Mesodermal cell (in vitro differentiated cells): ENCODE results near the gene PGBD5.

Experiments
- H3K27ac ChIP-seq: 2 replicates; pipeline ENCODE4 v1.7.0; 2013; ENCODE audit warnings: mild to moderate bottlenecking, low read depth, low read length, moderate library complexity; ENCODE audit not compliant: severe bottlenecking
- H3K36me3 ChIP-seq: 2 replicates; pipeline ENCODE4 v1.7.1; 2013; ENCODE audit warnings: mild to moderate bottlenecking, low read length, moderate library complexity; ENCODE audit not compliant: control insufficient read depth, insufficient read depth
- H3K4me1 ChIP-seq: one replicate; pipeline ENCODE4 v1.7.1; 2013; ENCODE audit warnings: mild to moderate bottlenecking, low read length; ENCODE audit not compliant: insufficient read depth, control insufficient read depth, poor library complexity, severe bottlenecking
- H3K4me3 ChIP-seq: 2 replicates; pipeline ENCODE4 v1.7.0; 2013; ENCODE audit warnings: low read length, control low read depth, mild to moderate bottlenecking; ENCODE audit not compliant: insufficient read depth, poor library complexity, severe bottlenecking; ENCODE audit errors: extremely low read depth
- H3K9me3 ChIP-seq: 2 replicates; pipeline ENCODE4 v1.7.1; 2013; ENCODE audit warnings: mild to moderate bottlenecking, low read length, moderate library complexity; ENCODE audit not compliant: control insufficient read depth
- WGBS, 2 experiments: methylation state at CpG; one replicate each; pipeline ENCODE4 v1.1.5; 2013; ENCODE audit warnings: missing lambda C conversion rate in 2 of 2; ENCODE audit not compliant: insufficient coverage in 2 of 2; 5-methylcytosine and 5-hydroxymethylcytosine counted together

The PGBD5 gene

DNA sequence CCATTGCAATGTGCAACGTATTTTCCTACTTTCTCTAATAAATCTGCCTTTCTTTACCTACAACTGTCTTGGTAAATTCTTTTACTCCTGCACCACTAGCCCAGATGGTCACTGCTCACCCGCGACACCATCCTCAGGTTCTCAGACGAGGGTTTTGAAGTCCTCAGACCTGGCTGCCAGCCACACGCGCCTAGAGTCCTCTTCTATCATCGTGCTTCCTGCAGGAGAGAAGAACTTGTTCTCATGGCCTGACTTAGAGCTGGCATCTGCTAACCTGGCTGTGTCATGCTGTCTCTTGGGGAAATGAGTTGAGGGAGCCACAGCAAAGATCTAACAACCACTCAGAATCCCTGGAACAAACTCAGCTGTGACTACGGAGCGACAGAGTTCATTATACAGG is 30.3 kb upstream of the PGBD5 start:
- no peaks in the 10 kb centered on the region for H3K9me3 ChIP-seq
- H3K4me1 ChIP-seq, result peaks cover 12% of the 10 kb centered on the region
- no peak overlapping the region for H3K27ac ChIP-seq
- WGBS, 2 experiments, result 87 to 100% methylated on average over 3 to 6 of the region's 9 CpGs
- H3K36me3 ChIP-seq, result no peaks in the 10 kb centered on the region
- no peak overlapping the region for H3K4me3 ChIP-seq

DNA sequence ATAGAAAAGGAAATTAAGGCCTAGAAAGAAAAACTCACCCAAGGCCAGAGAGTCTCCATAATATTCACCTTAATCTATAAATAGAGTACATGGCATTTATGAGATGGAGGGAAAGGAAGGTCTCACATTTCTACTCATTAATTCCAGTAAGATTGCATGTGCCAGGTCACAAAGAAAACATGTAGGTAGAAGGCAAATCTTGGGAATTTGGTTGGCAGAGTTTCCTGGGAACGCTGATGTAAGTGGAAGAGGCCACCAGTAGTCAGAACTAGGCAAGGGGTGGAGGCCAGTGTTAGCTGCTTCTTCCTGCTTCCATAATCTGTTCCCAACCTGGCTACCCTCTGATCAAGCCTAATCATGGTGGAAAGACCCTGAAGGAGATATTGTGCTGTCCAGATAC is 29.2 kb upstream of the PGBD5 start:
- WGBS, 2 experiments, result 71% methylated on average over 1 of the region's 1 CpG; no CpG with 5 or more reads in 1 of the 2 experiments
- H3K27ac ChIP-seq, result no peak overlapping the region
- peaks cover 12% of the 10 kb centered on the region for H3K4me1 ChIP-seq
- H3K4me3 ChIP-seq, result no peak overlapping the region
- H3K36me3 ChIP-seq, result no peaks in the 10 kb centered on the region
- H3K9me3 ChIP-seq, result no peaks in the 10 kb centered on the region

DNA sequence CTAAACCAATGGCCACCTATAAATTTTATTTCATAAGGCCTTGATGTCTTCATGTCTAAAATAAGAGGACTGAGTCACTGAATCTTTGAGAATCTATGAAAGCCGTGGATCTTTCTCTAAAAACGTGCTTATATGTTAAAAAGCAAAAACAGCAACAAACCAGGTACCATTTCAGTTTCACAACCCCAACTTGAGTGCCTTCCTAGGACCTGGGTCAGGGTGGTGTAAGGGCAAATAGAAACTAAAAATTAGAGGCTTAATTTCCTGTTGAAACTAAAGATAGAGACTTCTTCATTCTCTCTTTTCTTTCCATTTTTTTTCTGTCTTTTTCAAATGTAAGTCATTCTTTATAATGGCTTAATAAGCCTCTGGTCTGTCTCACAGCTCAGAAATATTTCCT is 27.2 kb upstream of the PGBD5 start:
- Histone ChIP-seq H3K27ac (no peak overlapping the region), H3K9me3 (no peaks in the 10 kb centered on the region), H3K4me1 (peaks cover 3% of the 10 kb centered on the region), H3K4me3 (no peak overlapping the region), H3K36me3 (no peaks in the 10 kb centered on the region)
- WGBS, 2 experiments, result no CpG with 5 or more reads among the region's 2 CpGs

DNA sequence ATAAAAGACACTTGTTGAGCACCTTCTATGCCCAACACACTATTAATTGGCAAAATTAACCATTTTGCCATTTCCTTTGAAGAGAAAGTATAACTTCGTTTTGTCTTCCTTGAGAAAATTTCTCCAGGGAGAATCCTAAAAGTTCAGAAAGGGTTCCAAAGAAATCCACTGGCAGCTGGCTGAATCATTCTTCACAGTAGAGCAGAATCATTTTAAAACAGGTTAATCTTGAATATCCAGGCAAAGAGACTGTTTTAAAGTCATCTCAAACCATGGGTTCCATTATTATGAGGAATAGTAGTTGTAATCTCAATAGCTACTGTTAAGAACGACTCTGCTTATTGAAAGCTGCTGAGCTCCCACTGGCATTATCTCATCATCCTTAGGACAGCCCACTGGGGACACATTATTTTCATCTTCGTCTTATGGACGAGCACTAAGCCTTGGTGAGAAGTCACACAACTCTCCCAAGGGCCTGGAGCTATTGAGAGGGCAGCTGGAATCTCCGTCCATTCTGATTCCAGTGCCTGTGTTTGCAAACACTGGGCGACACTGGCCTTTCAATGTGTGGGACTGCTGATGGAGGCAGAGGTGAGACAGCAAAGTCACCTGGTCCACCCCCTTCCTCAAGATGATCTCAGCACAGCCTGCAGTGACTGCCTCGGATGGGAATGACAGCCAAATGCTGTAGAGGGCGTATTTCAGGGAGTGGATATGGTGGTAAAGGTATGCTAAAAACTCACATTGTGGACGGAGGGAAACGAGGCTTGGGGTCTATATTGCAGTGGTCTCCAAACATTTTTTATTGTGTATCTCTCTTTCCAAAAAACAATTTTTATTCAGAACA is 15.3 kb upstream of the PGBD5 start:
- Histone ChIP-seq H3K9me3 (peaks cover 4% of the 10 kb centered on the region), H3K4me1 (no peaks in the 10 kb centered on the region), H3K27ac (no peak overlapping the region), H3K36me3 (no peaks in the 10 kb centered on the region), H3K4me3 (no peak overlapping the region)
- WGBS, 2 experiments, result 60 to 83% methylated on average over 2 to 8 of the region's 10 CpGs

DNA sequence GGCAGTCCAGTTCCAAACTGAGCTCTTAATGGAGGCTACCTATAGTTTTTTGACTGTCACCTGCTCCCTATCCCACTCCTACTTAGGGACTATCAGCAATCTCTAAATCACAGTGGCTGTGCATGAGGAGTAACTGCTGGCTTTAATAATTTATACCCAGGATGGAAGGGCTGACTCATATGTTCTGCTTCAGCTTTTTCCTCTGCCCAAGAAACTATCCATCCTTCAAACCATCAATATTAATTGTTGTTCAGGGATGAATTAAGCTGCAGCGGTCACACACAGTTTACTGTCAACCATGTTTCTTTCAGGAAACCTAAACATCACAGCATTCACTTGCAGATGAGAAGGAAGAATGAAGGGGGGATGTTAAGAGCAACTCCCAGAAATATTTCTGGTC is 9.0 kb upstream of the PGBD5 start:
- Histone ChIP-seq H3K36me3 (no peaks in the 10 kb centered on the region), H3K4me1 (no peaks in the 10 kb centered on the region), H3K9me3 (peaks cover 4% of the 10 kb centered on the region), H3K27ac (no peak overlapping the region), H3K4me3 (no peak overlapping the region)
- no CpG with 5 or more reads among the region's 1 CpG for WGBS, 2 experiments

DNA sequence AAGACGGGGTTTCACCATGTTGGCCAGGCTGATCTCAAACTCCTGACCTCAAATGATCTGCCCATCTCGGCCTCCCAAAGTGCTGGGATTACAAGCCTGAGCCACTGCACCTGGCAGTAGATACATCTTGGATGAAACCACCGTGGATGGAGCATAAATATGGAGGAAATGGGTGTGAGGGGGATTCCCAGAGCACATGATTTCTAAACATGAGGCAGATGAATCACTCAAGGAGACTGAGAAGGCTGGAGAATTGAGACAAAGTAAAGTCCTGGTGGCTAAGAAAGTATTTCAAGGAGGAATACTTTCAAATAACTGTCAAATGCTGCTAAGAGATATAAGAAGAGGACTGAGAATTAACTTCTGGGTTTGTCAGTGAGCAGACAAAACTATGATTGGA is 5.4 kb upstream of the PGBD5 start:
- Histone ChIP-seq H3K4me3 (no peak overlapping the region), H3K27ac (no peak overlapping the region), H3K36me3 (no peaks in the 10 kb centered on the region), H3K9me3 (no peaks in the 10 kb centered on the region), H3K4me1 (no peaks in the 10 kb centered on the region)
- 64 to 81% methylated on average over 3 of the region's 3 CpGs for WGBS, 2 experiments

DNA sequence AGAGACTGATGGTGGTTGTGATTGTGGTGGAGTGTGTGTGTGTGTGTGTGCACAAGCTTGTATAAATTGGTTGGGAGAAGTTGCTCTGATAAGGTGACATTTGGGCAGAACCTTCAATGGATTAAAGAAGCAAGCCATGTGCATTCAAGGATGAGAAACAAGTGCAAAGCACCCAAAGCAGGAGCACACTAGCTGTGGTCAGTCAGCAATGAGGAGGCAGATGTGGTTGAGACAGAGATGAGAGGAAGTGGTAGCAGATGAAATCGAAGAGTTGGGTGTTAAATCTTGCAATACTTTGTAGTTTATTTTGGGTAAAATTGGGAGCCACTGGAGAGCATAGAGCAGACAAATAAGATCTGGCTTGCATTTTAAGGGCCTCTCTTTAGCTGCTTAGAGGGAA is 4.4 kb upstream of the PGBD5 start:
- 65 to 86% methylated on average over 1 of the region's 1 CpG for WGBS, 2 experiments
- H3K27ac ChIP-seq, result no peak overlapping the region
- H3K9me3 ChIP-seq, result no peaks in the 10 kb centered on the region
- no peaks in the 10 kb centered on the region for H3K36me3 ChIP-seq
- H3K4me1 ChIP-seq, result no peaks in the 10 kb centered on the region
- no peak overlapping the region for H3K4me3 ChIP-seq

DNA sequence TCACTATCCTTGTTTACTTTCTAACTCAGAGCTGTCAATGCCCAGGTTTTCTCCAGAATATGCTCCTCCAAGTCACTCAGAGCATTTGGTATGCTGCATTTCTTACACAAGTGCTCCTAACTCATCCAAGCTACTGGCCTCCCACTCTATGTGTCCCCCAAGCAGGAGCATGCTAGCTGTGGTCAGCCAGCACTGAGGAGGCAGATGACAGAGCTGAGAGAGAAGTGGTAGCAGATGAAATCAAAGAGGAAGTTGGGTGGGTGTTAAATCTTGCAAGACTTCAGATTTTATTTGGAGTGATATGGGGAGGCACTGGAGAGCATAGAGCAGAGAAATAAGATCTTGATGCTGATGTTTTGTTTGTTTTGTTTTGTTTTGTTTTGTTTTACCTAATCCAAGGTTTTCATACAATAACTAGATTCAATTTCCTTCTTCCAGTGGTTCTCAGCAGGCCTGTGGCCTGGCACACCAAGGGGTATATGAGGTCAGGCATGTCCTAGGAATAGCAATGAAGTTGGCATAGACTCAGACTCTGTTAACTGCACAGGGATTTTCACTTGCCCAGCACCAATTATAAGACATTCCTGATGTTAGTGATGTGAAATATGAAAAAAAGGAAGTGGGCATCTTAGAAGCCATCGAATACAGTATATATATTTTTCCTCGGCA is 3.1 kb upstream of the PGBD5 start:
- Histone ChIP-seq H3K4me3 (no peak overlapping the region), H3K4me1 (peaks cover 11% of the 10 kb centered on the region), H3K36me3 (no peaks in the 10 kb centered on the region), H3K27ac (no peak overlapping the region), H3K9me3 (no peaks in the 10 kb centered on the region)
- WGBS, 2 experiments, result 91 to 100% methylated on average over 2 of the region's 2 CpGs

DNA sequence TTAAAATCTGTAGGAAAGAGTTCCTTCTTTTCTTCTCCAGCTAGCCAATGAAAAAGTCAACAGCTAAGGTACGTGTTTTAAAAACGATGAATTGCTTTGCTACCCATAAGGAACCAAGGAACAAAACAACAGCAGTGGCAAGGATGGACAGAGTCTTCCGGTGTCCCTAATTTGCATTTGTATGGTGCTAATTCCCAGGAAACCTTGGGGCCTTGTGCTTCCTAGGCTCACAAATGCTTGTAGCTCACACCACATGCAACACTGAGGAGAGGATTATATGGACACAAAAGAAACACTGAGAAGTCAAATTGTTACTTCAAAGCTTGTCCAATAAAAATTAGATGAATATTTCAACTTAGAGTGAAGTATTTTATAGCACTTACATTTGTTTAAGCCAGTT is 1.8 kb upstream of the PGBD5 start:
- Histone ChIP-seq H3K27ac (no peak overlapping the region), H3K36me3 (no peaks in the 10 kb centered on the region), H3K4me3 (no peak overlapping the region), H3K9me3 (no peaks in the 10 kb centered on the region), H3K4me1 (peaks cover 11% of the 10 kb centered on the region)
- 18% methylated on average over 3 of the region's 3 CpGs; no CpG with 5 or more reads in 1 of the 2 experiments for WGBS, 2 experiments

DNA sequence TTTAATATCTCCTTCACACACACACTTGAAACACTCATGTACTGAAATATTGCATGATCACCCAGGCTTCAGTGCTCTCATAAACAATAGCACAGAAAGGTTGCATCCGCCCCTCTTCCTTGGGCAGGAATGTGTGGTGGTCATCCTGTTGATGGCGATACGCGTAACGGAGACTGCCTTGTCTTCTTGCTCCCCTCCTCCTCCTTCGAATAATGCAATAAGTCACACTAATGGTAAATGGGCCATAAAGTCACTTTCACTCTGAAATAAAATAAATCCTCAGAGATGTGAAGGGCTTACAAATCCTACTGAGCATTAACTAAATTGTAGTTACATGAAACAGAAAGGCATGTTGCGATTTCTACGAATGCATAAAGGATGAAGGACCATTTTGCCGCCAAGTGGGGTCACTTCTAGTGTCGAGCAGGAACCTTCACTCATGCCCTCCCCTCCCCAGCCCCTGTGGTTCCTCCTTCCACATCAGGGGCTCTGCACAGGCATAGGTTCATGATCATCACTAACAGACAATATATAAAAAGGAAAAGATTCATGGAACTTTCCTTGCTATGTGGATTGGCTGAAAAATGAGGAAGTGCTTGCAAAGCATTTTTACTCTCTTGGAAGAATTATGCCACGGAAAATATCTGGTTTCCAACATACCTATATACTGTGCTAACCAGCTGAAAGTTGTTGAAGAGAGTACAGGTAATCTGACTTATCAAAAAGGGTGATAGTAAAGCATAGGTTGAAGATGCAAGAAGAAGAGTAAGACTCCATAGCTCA is 1.2 kb upstream of the PGBD5 start:
- Histone ChIP-seq H3K4me3 (no peak overlapping the region), H3K4me1 (peaks cover 11% of the 10 kb centered on the region), H3K36me3 (no peaks in the 10 kb centered on the region), H3K9me3 (no peaks in the 10 kb centered on the region), H3K27ac (no peak overlapping the region)
- 42 to 53% methylated on average over 6 to 9 of the region's 11 CpGs for WGBS, 2 experiments
